Measurements from ENCODE around the gene TP53AIP1.

Gene TP53AIP1

DNA sequence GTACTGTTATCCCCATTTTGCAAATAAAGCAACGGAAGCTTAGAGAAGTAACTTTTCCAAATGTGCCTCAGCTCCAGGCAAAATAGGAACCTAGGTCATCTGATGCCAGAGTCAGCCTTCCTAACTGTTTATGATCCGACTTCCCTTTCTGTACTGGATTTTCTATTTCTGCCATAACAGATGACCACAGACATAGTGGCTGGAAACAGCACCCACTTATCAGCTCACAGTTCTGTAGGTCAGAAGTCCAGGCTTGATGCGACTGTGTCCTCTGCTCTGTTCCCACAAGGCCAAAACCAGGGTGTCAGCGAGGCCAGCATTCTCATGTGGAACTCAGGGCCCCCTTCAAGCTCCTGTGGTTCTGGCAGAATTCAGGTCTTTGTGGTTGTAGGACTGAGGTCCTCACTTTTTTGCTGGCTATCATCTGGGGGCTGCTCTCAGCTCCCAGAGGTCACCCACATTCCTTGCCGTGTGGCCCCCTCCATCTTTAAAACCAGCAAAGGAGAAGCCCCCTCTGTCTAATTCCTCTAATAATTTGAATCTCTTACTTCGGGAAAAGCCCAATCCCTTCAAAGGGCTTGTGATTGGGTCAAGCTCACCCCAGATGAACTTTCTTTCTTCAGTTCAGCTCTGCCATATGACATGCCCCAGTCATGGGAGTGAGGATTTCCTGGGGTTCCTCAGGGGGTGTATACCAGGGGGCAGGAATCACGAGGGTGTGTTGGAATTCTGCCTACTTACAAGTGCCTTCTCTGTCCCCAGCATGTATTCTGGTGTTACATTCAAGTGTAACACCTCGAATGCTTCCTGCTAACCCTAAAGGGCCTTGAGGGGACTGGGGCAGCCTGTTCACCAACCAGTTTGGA, 36.3 kb downstream of the TP53AIP1 start:
- no peak for DNase-seq (ENCODE audit: low read depth in 2 of 2)

DNA sequence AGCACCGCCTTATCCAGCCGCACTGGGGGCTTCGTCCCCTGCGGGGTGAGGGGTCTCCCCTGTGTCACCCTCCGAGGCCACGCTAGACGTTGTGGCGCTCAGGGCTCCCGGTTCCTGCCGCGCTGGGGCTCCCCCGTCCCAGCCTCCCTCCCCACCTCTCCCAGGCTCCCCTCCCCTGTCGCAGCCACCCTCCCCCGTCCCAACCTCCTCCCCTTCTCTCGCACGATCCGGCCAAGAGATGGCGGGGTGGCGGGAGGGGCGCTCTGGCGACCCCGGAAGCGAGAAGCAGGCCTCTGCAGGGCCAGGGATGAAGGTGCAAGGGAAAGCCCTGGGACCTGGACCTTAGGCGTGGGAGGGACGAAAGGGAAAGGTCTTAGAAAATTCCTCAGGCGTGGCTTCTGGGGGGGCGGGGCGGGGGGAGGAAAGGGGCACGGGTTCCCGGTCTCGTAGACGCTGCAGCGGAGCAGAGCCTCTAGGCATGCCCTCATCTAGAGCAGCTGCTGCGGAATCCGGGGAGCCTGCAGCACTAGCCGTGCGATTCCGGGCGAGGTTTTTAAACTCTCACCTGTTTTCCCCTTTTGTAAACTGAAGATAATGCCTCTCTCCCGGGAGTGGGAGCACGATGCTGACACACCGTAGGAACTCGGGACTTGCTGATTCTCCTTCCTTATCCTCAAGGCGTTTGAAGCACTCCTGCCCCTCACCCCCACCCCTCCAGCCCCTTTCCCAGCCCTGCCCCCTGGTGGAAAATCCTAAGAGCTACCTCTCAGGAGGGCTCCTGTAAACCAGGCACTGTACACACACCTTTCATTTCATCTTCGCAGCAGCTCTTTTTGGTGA, 37.1 kb downstream of the TP53AIP1 start:
- peak in 1 of 2 donors; percentile 19 for DNase-seq (ENCODE audit: low read depth in 2 of 2)

DNA sequence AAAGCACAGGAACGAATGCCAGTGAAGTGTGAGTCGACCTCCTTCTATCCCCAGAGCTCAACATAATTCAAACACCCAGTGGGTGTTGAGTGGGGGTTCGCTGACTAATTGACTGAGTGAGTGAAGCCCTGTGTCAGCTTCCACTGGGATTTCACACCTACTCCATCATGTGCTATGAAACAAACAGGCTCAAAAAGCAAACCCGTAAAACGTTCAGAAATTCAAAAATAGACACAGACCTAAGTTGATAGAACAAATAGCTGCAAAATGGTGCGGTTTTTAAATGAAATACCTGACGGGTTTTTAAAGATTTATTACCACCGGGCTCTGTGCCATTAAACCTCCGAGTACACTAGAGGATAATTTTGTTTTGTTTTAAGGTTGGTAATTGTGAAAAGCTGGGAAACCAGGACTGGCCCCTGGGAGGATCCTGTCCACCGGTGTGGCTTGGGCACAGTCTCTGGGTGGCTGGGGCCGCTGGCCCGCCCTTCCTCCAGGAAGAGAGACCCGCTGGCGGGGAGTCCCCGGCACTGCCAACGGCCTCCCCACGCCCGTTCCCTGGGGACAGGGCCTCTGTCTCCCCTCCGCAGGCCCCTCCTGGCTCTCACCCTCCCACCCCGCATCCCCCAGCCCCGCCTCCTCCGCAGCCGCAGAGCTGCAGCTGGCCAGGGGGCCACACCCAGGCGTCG, 37.9 kb downstream of the TP53AIP1 start:
- DNase-seq (ENCODE audit: low read depth in 2 of 2) = no peak

DNA sequence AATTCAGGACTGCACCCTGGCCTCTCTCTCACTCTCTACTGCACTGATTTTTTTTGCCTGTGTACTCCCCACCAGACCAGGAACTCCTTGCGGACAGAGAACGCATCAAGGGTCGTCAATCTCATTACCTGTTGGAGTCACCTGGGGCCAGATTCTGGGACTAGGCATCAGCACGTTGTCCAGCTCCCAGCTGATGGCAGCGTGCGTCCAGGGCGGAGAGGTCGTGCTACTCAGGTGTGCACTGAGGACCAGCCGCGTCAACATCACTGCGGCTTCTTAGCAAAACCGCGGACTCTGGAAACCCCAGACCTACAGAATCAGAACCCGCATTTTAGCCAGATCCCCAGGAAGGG, 38.4 kb downstream of the TP53AIP1 start:
- DNase-seq (ENCODE audit: low read depth in 2 of 2) = no peak

DNA sequence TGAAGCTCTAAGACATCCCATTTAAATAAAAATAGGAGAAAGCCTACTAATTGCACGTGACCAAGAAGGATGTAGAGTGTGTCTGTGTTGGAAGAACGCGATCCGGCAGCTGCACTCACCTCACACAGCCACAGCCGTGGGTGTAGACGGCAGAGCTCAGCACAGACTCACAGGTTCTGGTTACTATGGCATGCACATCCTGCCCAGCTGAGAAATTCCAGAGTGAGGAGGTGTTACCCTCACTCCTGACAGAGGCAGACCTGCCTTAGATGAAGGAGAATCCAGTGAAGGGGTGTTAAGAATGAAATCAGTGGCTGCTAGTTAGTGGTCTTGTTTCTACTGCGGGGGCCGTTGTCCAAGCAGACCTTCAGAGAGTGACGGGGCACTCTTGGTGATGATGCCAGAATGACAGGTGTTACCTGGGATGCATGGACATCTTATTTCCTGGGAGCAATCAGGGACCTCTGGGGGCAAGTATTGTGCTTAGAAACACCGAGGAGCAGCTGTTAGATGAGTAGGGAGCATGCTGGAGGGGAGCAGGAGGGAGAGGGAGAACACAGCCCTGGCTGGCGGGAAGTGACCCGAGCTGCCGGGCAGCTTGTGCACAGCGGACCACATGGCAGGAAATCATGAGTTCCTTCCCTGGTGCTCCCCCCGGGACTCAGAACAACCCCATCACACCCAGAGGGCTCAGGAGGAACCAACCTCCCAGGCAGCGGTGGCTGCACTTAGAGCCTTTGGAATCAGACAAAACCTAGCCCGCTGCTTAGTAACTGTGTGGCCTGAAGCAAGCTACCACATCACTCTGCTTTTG, 39.2 kb downstream of the TP53AIP1 start:
- no peak for DNase-seq (ENCODE audit: low read depth in 2 of 2)

GRCh38 chr11:128902515-128903066, 40.1 kb downstream of the TP53AIP1 start:
- DNase-seq (ENCODE audit: low read depth in 2 of 2) = no peak

DNA sequence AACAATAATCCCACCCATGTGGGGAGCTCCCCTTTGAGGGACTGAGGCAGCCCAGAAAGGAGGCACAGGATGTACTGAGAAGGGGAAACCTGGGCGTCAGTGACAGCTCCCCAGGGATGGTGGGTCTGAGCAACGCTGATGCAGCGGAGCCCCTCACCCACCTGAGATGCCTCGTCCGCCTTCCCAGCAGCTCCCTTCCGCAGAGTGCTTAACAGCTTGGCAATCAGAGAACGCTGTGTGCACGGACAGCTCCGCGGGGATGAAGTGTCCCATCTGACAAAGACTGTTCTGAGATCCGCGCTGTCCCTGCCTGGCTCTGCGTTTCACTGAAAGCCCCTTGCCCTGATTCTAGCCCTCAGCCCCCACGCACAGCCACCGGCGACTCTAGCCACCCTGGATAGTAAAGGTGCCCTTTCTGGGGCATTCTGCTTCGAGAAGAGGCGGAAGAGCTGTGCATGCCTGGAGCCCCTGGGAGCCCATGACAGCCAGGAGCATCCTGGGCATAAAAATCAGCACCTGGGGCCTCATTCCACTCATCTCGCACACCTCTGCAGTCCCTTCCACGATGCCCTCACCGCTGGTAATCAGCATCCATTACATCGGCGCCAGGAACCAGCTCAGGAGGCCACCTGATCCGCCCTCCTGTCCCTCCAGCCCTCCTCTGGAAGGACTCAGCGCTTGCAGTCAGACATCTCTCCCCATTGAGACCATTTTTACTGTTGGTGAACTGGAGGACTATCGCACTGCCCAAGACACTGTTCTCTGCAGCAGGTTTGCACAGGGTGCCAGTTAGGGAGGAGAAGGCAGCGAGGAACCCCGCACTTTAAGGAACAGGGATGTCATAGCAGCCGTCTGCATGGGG, 40.8 kb downstream of the TP53AIP1 start:
- DNase-seq (ENCODE audit: low read depth in 2 of 2) = no peak

DNA sequence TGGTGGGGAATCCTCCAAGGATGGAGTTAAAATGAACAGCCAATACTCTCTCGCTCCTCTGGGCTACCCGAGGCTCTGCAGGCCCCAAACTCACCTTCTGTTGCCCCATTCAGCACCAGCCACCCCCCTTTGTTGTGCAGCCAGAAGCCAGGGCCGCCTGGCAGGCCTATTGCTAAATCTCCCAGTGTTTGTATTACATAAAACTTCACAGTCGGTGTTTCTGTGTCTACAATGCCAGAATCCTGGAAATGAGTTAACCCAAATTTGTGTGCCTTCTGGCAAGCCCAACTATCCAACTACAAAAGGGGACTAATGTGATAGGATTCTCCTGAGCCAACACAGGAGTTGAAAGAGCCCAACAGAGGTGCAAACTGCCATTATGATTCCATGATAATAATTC, 42.2 kb downstream of the TP53AIP1 start:
- no peak for DNase-seq (ENCODE audit: low read depth in 2 of 2)

DNA sequence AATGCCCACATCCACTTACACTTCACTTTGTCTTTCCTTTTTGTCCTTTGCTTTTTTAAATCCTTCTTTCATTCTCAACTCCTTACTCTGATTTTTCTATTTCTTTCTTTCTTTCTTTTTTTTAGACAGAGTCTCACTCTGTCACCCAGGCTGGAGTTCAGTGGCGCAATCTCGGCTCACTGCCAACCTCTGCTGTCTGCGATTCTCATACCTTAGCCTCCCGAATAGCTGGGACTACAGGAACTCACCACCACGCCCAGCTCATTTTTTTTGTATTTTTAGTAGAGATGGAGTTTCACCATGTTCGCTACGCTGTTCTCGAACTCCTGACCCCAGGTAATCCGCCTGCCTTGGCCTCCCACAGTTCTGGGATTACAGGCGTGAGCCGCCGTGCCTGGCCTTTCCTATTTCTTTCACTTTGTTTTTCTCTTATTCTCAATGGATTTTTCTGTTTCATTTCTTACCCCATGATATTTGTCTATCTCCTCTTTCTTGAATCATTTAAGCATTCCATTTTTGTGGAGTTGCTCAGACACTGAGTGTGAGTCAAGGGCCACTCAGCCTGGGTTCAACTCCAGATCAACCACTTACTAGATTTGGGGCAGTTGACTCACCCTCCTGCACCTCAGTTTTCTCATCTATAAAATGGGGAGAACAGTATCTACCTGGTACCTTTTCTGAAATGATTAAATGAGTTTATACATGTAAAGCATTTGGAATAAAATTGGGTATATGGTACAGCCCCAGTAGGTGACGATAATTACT, 43.9 kb downstream of the TP53AIP1 start:
- no peak for DNase-seq (ENCODE audit: low read depth in 2 of 2)

- no peak for DNase-seq (ENCODE audit: low read depth in 2 of 2)
These were observed 44.8 kb downstream of the TP53AIP1 start for GRCh38 chr11:128897826-128898225.

DNA sequence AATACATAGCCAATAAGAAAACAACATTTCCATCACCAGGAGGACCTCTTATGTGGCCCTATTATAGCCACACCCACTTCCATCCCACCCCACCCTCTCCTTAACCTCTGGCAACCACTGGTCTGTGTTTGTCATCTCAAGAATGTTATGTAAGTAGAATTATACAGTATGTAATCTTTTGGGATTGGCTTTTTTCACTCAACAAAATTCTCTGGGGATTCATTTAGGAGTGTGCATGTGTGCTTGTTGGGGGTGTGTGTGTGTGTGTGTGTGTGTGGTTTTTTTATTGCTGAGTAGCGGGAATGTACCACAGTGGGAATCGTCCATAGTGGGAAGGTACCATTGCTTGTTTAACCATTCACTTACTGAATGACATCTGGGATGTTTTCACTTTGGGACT, 46.3 kb downstream of the TP53AIP1 start:
- no peak for DNase-seq (ENCODE audit: low read depth in 2 of 2)

- no peak for DNase-seq (ENCODE audit: low read depth in 2 of 2)
These were observed 47.1 kb downstream of the TP53AIP1 start for GRCh38 chr11:128895526-128895925.

DNA sequence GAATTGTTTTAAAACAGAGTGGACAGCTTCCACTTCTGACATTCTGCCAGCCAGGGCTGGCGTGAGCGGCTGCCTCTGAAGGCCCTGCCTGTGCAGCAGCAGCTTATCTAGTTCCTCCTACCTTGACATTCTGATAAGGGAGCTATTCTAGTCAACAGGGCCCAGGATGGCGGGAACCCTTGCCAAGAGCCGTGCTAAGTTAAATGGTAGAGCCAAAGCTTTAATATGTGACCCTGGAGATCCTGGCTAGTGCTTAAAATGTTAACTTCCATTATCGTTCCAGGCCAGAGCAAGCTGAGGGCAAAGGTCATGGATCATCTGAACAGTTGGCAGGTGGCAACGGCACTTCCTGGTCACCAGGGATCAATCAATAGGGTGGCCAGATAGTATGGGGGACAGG, 48.0 kb downstream of the TP53AIP1 start:
- DNase-seq (ENCODE audit: low read depth in 2 of 2) = no peak

DNA sequence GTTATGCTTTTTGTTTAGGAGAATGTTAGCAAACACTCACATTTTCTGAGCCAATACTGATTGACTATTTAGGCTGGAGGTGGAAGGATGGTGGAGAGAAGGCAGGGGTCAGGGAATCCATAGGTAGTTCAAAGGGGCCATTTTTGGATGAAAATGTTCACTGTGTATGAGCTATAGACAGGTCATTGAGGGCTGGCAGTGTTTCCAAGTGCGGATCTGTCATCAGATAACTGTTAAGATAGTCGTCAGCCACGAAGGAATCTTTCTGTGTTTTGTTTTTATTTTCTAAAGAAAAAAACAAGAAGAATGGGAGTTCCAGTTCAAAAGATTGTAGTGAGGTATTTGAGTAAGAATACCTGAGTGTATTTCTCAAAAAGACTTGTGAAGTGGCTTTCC, 48.4 kb downstream of the TP53AIP1 start:
- no peak for DNase-seq (ENCODE audit: low read depth in 2 of 2)

GRCh38 chr11:128893578-128894285, 48.9 kb downstream of the TP53AIP1 start:
- no peak for DNase-seq (ENCODE audit: low read depth in 2 of 2)

DNA sequence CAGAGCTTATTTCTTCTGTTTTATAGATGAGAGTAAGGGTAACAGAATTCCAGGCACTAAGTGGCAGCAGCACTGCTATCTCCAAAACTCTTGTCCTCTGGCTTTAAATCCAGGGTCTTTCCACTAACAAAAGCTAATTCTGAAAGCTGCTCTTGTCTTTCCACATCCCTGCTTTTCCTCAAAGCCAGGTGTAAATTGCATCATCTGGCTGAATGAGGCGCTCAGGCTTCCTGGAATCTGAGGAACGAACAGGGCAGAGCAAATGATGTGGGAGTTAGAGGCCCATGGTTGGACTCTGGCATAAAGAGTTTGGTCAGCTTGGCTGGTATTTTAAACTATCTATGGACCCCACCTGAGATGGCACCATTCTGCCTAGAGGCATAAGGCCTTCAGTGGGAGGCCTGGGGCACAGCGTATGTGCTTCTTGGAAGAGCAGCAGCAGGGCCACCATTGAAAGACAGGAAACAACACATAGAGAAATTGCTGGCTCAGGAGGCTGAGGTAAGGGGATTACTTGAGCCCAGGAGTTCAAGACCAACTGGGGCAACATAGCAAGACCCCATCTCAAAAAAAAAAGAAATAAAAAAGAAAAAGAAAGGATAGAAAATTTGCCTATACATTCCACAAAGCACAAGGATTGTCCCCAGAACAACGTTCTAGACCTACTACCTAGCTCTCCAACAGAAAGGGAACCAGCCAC, 49.7 kb downstream of the TP53AIP1 start:
- no peak for DNase-seq (ENCODE audit: low read depth in 2 of 2)

GRCh38 chr11:128891913-128892398, 50.7 kb downstream of the TP53AIP1 start:
- no peak for DNase-seq (ENCODE audit: low read depth in 2 of 2)

Measured in stimulated activated CD4-positive, alpha-beta T cell treated with anti-CD3 and anti-CD28 coated beads, Interleukin-1b, Interleukin-23, amount 100 ng/mL, for 1 hour (primary cell).